Astrocyte of the spinal cord (primary cell): ENCODE measurements around the gene POLR1H.

Experiments
- DNase-seq: peaks from one replicate; pipeline ENCODE4 v3.0.0; 2011; ENCODE audit warnings: low read depth, low spot score
- H3K4me3 ChIP-seq: 2 replicates; pipeline ENCODE4 v1.5.1; 2011; ENCODE audit warnings: low read depth, mild to moderate bottlenecking, low read length, moderate library complexity
- in situ Hi-C: cut with HindIII; loops from 2 replicates; pipeline ENCODE4 v1.10.0; 2017; ENCODE audit warnings: low sequenced_read_pairs
- TF ChIP-seq, protein P1 (sequence below): IDR thresholded peaks from 2 replicates; pipeline ENCODE4 v1.5.1; 2012; ENCODE audit warnings: low read depth, mild to moderate bottlenecking, low read length, inconsistent platforms

POLR1H gene

DNA sequence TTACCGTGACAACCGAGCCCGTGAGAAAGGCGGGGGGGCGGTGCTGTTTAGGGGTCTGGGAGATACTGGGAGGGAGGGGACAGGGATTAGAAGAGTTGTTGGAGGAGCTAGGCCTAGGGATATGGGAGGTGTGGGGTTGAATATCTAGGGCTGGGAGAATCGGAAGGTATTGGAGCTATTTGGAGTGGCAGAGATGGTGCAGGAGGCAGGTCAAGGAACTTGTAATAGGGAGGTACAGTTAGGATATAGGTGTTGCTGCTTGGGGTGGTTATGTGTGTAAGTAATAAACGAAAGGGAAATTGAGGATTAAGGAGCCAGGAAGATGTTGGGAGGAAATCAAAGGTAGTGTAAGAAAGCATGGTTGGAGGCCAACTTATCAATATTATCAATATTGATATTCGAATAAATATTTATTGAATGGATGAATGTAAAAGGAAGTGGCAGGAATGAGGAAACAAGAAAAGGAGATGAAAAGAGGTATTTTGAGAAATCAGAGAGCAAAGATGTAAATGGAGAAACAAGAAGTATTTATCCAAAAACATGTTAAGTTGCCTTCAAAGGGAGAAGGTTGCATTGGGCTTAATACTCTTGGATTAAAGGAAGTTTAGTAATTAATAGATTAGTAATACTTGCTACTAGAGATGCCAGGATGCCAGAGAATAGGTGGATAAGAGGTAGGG lies 6.5 kb downstream of the POLR1H start:
- TF ChIP-seq, protein P1, sequence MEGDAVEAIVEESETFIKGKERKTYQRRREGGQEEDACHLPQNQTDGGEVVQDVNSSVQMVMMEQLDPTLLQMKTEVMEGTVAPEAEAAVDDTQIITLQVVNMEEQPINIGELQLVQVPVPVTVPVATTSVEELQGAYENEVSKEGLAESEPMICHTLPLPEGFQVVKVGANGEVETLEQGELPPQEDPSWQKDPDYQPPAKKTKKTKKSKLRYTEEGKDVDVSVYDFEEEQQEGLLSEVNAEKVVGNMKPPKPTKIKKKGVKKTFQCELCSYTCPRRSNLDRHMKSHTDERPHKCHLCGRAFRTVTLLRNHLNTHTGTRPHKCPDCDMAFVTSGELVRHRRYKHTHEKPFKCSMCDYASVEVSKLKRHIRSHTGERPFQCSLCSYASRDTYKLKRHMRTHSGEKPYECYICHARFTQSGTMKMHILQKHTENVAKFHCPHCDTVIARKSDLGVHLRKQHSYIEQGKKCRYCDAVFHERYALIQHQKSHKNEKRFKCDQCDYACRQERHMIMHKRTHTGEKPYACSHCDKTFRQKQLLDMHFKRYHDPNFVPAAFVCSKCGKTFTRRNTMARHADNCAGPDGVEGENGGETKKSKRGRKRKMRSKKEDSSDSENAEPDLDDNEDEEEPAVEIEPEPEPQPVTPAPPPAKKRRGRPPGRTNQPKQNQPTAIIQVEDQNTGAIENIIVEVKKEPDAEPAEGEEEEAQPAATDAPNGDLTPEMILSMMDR: no peak
- in situ Hi-C loops: no loop called here
- no peak for DNase-seq
- peak overlapping the region; percentile 61 for H3K4me3 ChIP-seq

DNA sequence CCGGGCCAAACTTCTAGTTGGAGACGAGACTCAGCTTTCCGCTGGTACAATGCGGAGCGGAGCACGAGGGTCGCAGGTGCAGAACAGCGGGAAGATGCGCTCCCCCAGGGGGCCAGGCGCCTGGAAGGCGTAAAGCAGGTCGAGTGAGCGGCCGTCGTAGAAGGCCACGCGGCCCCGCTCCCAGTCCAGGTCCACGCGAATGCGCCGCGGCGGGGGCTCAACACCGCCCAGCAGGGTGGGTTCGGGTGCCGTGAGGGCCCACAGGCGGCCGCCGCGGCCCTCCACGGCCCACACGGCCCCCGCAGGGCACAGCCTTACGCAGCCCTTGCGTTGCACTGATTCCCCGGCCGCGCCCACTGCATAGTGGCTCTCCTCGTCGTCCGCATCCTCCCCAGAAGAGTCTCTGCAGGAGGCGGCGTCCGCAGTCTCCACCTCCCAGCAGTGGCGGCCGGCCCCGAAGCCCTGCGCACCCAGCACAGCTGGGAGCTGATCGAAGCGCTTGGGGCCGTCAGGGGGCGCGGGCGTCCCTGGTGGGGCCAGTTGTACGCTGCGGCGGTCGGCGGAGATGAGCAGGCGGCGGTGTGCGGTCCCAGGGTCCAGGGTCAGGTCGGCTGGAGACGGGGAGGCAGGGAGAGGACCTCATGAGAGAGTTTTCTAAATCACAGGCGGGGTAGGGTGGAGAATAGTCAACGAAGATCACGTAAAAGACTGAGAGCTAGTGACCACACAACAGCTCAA lies 10.2 kb downstream of the POLR1H start:
- peak; percentile 19 for DNase-seq
- TF ChIP-seq, protein P1: peak; percentile 14
- H3K4me3 ChIP-seq: no peak overlapping the region
- in situ Hi-C loops: no loop called here

DNA sequence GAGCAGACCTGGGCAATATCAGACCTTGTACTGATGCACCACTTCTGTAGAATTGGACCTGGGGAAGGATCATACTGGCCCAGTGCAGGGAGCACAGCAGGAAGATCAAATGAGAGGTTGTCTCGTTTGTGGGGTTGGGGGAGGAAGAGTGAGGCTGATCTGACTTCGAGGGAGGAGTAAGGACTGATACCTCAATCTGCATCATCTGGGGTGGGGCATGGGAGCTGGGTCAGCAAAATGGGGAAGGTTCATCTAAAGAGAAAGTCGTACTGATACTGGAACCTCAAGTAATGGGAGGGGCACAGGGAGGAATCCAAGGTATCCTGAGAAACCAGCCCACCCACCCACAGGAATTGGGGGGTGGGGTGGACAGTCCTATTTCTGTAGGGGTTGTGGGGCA lies 10.8 kb downstream of the POLR1H start:
- no peak overlapping the region for H3K4me3 ChIP-seq
- no peak for DNase-seq
- TF ChIP-seq, protein P1: no peak
- in situ Hi-C loops: no loop called here

DNA sequence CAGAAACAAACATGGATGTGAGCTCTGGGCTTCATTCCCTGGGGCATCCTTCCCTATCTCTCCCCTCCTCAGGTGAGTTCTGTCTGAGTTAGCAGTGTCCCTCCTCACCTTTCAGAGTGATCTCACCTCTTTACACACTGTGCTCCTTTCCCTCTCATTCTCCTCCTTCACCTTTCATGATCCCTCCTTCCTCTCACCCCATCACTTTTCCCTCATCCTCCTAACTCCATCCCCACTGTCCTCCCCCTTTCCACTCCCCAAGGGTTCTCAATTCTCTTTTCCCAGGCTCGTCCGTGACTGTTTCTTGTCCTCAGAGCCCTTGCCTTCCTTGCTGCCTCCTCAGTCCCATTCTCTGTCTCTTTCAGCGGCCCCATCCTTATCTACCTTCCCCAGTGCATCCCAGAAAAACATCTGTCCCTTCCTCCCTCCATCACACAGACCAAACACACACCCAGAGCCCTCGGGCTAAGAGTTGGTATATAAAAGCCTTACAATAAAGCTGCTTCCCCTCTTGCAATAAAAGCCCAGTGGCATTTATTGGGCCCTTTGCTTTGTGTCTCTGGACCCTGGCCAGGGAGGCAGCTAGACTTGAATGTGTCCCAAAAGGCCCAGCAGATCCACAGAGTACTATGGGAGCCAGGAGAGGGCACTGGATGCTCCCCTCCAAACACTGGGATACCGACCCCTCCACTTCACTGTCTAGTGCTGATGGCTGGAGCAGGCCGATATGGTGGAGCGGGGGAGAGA lies 12.6 kb downstream of the POLR1H start:
- H3K4me3 ChIP-seq: no peak overlapping the region
- no peak for DNase-seq
- TF ChIP-seq, protein P1: no peak
- in situ Hi-C loops: no loop called here

DNA sequence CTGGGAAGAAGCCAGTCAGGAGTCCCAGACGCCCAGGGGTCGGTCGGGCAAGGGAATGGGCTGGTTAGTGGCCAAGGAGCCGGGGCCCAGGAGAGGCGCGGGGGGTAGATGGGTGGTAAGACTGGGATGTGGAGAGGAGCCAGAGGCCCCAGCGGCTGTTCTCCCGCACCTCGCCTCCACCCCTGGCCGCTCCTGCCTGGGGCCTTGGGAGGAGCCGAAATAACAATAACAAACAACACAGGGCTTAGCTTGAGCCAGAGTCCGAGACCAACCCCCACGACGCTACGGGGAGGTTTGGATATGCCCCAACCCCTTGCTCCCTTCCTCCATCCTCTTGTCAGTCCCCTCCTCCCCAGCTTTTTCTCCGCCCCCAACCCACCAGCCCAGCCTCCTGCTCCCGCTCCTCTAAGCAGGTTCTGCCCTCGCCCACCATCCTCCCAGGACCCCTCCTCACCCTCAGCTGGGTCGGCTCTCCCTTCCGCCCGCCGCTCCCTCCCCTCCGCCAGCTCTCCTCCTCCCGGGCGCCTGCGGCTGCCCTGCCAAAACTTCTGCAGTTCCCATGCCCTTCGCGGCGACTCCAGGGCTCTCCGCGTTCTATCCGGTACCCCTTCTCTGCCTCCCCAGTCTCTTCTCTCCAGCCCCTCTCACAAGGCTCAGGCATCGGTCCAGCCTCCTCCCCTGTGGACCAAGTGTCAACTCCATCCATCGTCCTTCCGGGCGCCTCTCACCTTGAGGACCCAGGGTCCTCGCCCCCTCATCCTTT lies 13.4 kb downstream of the POLR1H start:
- no peak overlapping the region for H3K4me3 ChIP-seq
- in situ Hi-C loops: no loop called here
- TF ChIP-seq, protein P1: no peak
- DNase-seq: no peak
